GM19239 (cell line): ENCODE data around the gene RAB26.
"Not testable (repeated sequence)": the region's sequence is repeated elsewhere in the genome, so short reads cannot be mapped to it uniquely, and the experiment has no call there.

ENCODE experiments used
- DNase-seq: peaks from one replicate; pipeline ENCODE4 v3.0.0; 2011; ENCODE audit warnings: low spot score; ENCODE audit not compliant: insufficient read length
- FAIRE-seq: peaks from 2 replicates; lab custom pipeline; 2011; peaks lifted over from hg19 to GRCh38; lab: Jason Lieb, UNC

Gene RAB26

GRCh38 chr16:2115591-2115973, 32.8 kb upstream of the RAB26 start:
- no peak for FAIRE-seq
- no peak for DNase-seq

GRCh38 chr16:2116428-2116827, 32.0 kb upstream of the RAB26 start:
- not testable (repeated sequence) for DNase-seq, FAIRE-seq

DNA sequence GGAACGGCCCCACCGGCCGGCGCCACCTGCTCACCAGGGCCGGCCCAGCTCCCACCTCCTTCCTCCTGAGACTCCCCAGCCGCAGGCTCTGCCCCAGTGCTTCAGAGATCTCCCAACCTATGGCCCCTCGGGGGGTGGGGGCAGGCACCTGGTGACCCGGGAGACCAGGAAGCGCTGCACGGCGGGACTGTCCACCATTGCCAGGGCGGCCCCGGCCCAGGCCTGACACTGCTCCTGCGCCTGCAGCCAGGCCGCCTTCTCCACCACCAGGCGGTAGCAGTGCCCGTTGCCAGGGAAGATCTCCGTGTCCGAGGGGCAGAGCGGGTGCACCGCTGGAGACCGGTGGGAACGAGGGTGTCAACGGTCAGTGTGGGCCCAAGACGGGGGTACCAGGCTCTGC, 31.1 kb upstream of the RAB26 start:
- not testable (repeated sequence) for DNase-seq, FAIRE-seq

DNA sequence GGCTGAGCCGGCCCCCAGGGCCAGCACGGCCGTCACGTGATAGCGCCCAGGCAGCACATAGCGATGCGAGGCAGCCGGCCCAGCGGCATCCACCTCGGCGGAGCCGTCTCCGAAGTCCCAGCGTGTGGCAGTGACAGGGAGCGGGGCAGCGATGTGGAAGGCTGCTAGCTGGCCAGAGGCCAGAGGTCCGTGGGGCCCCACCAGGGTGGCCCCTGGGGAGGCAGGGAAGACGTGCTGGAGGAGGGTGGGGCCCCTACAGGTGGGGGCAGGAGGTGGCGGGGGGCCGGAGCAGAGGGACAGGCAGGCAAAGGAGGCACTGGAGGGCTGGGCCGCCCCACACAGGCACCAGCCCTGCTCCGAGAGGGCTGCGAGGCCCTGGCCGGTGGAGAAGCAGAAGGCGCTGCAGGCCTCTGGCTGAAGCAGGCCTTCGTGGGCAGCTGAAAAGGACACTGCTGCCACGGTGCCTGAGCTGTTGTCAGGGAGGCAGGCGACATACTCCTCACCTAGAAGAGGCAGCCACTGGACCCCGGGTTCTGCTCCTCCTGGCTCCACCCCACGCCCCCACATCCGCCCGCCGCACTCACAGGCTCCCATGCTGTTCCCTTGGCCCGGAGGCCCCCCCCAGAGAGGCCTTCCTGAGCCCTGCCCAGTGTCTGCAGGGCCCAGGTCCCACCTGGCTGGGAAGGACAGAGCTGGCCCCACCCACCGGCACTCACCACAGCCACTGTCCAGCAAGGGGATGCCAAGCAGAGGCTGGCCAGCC, 30.3 kb upstream of the RAB26 start:
- not testable (repeated sequence) for FAIRE-seq, DNase-seq

- not testable (repeated sequence) for FAIRE-seq, DNase-seq
Measured at GRCh38 chr16:2121325-2121724, 27.1 kb upstream of the RAB26 start.

- FAIRE-seq = no peak
- DNase-seq = no peak
Measured at GRCh38 chr16:2121853-2122252, 26.6 kb upstream of the RAB26 start.

DNA sequence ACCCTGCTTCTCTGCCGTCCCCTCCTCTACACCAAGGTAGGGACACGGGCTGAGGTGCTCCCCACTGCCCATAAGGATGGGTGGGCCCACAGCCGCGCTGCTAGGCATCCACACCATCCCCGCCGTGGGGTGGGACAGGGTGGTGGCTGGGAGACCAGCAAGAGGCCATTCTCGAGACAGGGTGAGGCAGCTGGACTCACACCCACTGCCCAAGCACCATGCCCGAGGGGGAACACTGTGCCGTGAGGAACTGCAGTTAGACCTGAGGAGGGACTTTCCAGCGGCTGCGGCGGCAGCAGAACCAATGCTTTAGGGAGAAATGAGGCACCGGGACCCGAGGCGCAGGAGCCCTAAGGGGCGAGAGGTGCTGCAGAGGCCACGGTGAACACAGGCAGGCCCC, 26.0 kb upstream of the RAB26 start:
- FAIRE-seq = no peak
- DNase-seq = no peak

- not testable (repeated sequence) for DNase-seq, FAIRE-seq
Measured at GRCh38 chr16:2122934-2123683, 25.3 kb upstream of the RAB26 start.

GRCh38 chr16:2123706-2124376, 24.6 kb upstream of the RAB26 start:
- FAIRE-seq, DNase-seq: not testable (repeated sequence)

DNA sequence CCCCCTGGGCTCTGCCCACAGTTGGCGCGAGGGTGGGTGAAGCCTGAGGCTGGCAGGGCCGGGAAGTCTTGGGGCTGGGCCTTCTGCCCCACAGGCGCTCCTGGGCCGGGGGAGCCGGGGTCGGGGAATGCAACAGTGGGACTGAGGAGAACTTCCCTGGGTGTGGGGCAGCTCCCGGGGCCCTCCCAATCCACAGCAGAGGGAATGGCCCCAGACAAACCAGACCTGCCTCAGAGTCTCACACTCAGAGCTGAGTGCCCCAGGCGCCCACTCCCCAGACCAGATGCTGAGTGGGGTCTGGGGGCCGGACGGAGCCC, 24.1 kb upstream of the RAB26 start:
- DNase-seq, FAIRE-seq: not testable (repeated sequence)

GRCh38 chr16:2124694-2125444, 23.6 kb upstream of the RAB26 start:
- FAIRE-seq, DNase-seq: not testable (repeated sequence)

GRCh38 chr16:2125609-2126008, 22.8 kb upstream of the RAB26 start:
- not testable (repeated sequence) for FAIRE-seq, DNase-seq

DNA sequence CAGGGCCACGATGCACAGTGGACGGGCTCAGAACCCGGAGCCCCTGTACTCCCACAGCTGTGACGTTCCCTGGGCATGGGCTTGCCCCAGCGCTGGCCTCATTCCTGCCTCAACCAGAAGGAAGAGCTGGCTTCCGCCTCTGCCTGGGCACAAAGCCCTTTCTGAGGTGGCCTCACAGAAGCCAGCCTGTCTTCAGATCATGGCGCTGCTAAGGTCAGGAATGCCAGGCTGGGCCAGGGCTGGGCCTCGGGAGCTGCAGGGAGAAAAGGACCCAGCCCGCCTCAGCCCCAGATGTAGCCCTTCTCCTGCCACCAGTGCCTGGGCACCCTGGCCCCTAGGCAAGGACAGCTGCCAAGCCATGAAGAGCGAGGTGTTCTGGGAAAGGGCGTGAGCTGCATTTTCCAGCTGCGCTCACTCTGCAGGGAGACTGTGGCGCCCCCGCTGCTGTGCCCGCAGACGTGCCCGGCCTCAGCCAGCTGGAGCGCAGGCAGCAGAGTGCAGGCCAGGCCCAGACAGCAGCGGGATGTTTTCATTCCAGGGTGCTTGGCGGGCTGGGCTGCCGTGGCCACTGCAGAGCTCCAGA, 22.2 kb upstream of the RAB26 start:
- DNase-seq, FAIRE-seq: not testable (repeated sequence)

GRCh38 chr16:2126928-2127556, 21.4 kb upstream of the RAB26 start:
- not testable (repeated sequence) for FAIRE-seq, DNase-seq

DNA sequence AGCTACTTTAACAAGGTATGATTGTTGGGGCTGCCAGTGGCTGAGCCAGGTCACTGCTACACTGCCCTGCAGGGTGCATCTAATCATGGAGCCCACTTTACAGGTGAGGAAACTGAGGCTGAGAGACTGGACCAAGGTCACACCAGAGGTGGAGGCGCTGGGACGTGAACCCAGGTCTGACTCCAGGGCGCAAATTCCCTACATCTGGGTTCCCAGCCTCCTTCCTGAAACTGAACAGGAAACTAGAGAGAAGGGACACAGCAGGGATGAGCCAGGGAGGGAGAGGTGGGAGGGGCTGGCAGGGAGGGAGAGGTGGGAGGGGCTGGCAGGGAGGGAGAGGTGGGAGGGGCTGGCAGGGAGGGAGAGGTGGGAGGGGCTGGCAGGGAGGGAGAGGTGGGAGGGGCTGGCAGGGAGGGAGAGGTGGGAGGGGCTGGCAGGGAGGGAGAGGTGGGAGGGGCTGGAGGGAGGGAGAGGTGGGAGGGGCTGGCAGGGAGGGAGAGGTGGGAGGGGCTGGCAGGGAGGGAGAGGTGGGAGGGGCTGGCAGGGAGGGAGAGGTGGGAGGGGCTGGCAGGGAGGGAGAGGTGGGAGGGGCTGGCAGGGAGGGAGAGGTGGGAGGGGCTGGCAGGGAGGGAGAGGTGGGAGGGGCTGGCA, 20.7 kb upstream of the RAB26 start:
- not testable (repeated sequence) for DNase-seq, FAIRE-seq

GRCh38 chr16:2129251-2129650, 19.2 kb upstream of the RAB26 start:
- FAIRE-seq = not testable (repeated sequence)

DNA sequence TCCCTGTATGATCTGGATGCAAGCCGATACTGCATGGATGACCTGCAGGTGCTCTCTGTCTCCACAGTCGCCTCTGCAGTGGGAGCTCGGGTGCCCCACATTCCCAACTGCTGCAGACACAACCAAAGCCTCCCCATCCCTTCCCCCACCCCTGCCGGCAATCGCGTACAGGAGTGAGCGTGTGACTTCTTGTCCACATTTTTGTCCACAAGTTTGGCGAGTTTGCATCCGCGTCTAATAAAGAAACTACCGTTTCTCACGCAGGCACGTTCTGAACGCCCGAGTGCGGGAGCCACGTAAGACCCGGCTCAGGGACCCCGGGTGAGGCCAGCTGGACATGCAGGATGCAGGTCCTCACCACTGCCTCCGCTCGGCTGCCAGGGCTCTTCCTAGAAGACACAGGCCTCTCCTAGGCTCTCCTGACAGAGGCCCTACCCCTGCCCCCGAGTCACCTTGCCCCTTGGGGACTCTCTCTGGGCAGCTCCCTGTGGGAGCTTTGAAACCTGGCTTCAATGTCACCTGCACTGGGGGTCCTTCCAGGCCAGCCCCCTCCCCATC, 18.5 kb upstream of the RAB26 start:
- not testable (repeated sequence) for FAIRE-seq, DNase-seq

More at GRCh38 chr16:2129251-2129650, 19.2 kb upstream of the RAB26 start:
- not testable (repeated sequence) for DNase-seq

DNA sequence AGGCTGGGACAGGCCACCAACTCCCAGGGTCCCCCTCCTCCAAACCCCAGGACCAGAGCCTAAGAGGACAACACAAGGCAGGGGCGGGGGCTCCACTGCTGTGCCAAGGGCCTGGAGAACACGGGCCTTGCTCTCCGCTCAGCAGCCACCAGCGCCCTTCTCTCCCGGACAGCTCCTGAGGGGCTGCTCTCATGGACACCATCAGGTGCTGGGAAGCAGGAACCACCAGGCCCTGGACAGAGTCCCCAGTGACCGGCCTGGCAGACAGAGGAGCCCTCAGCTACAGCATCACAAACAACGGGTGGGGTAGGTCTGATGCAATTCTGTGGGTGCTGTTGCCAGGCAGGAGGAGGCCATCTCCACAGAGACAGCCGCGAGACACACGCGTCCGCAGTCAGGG, 14.6 kb upstream of the RAB26 start:
- not testable (repeated sequence) for FAIRE-seq

More for the DNA sequence above, 14.6 kb upstream of the RAB26 start:
- not testable (repeated sequence) for DNase-seq
